HEK293 (cell line): Measurements from ENCODE around the gene ZNF790.

Source experiments
- KLF1 ChIP-seq: fragments of 450-650 bp; formaldehyde crosslinking; IDR thresholded peaks from 2 replicates; pipeline ENCODE4 v1.5.1; 2016; ENCODE audit warnings: missing biosample characterization, missing genetic modification characterization
- MYNN ChIP-seq: fragments of 450-650 bp; formaldehyde crosslinking; IDR thresholded peaks from 2 replicates; pipeline ENCODE4 v1.5.1; 2016; ENCODE audit warnings: missing biosample characterization, missing genetic modification characterization, borderline replicate concordance
- PRDM6 ChIP-seq: fragments of 450-650 bp; formaldehyde crosslinking; IDR thresholded peaks from 2 replicates; pipeline ENCODE4 v1.5.1; 2017; ENCODE audit warnings: missing biosample characterization, missing genetic modification characterization
- SALL2 ChIP-seq: fragments of 450-650 bp; formaldehyde crosslinking; IDR thresholded peaks from 2 replicates; pipeline ENCODE4 v1.5.0; 2017; ENCODE audit warnings: missing biosample characterization, mild to moderate bottlenecking, missing genetic modification characterization, borderline replicate concordance
- TSHZ1 ChIP-seq: fragments of 450-650 bp; formaldehyde crosslinking; IDR thresholded peaks from 2 replicates; pipeline ENCODE4 v1.5.1; 2016; ENCODE audit warnings: missing biosample characterization, missing genetic modification characterization, borderline replicate concordance
- YY1 ChIP-seq: fragments of 450-650 bp; formaldehyde crosslinking; IDR thresholded peaks from 2 replicates; pipeline ENCODE4 v1.5.1; 2018; ENCODE audit warnings: missing biosample characterization, missing genetic modification characterization
- ZBTB17 ChIP-seq: fragments of 450-650 bp; formaldehyde crosslinking; IDR thresholded peaks from 2 replicates; pipeline ENCODE4 v1.5.1; 2016; ENCODE audit warnings: missing biosample characterization, missing genetic modification characterization
- ZBTB20 ChIP-seq: fragments of 450-650 bp; formaldehyde crosslinking; IDR thresholded peaks from 2 replicates; pipeline ENCODE4 v1.5.1; 2016; ENCODE audit warnings: missing biosample characterization, missing genetic modification characterization
- ZBTB21 ChIP-seq: fragments of 450-650 bp; formaldehyde crosslinking; IDR thresholded peaks from 2 replicates; pipeline ENCODE4 v1.5.1; 2017; ENCODE audit warnings: missing biosample characterization, missing genetic modification characterization
- ZBTB44 ChIP-seq: fragments of 450-650 bp; IDR thresholded peaks from 2 replicates; pipeline ENCODE4 v1.5.1; 2018; ENCODE audit warnings: missing biosample characterization, mild to moderate bottlenecking, missing genetic modification characterization
- ZBTB6 ChIP-seq: fragments of 450-650 bp; formaldehyde crosslinking; IDR thresholded peaks from 2 replicates; pipeline ENCODE4 v1.5.1; 2017; ENCODE audit warnings: missing biosample characterization, missing genetic modification characterization
- ZFP3 ChIP-seq: fragments of 450-650 bp; formaldehyde crosslinking; IDR thresholded peaks from 2 replicates; pipeline ENCODE4 v1.5.1; 2016; ENCODE audit warnings: low read depth, missing biosample characterization, missing genetic modification characterization
- ZFP69B ChIP-seq: fragments of 450-650 bp; formaldehyde crosslinking; IDR thresholded peaks from 2 replicates; pipeline ENCODE4 v1.5.1; 2016; ENCODE audit warnings: missing biosample characterization, missing genetic modification characterization
- ZNF140 ChIP-seq: fragments of 450-650 bp; formaldehyde crosslinking; IDR thresholded peaks from 2 replicates; pipeline ENCODE4 v1.5.1; 2016; ENCODE audit warnings: missing biosample characterization, missing genetic modification characterization
- ZNF169 ChIP-seq: fragments of 450-650 bp; formaldehyde crosslinking; IDR thresholded peaks from 2 replicates; pipeline ENCODE4 v1.5.1; 2016; ENCODE audit warnings: missing biosample characterization, missing genetic modification characterization
- ZNF184 ChIP-seq: fragments of 450-650 bp; IDR thresholded peaks from 2 replicates; pipeline ENCODE4 v1.5.1; 2018; ENCODE audit warnings: missing biosample characterization, mild to moderate bottlenecking, missing genetic modification characterization
- ZNF341 ChIP-seq: fragments of 450-650 bp; formaldehyde crosslinking; IDR thresholded peaks from 2 replicates; pipeline ENCODE4; 2016; ENCODE audit warnings: low read depth, missing biosample characterization, missing genetic modification characterization
- ZNF366 ChIP-seq: fragments of 450-650 bp; formaldehyde crosslinking; conservative IDR thresholded peaks from 2 replicates; pipeline ENCODE4 v1.5.1; 2016; ENCODE audit warnings: missing biosample characterization, missing genetic modification characterization
- ZNF488 ChIP-seq: fragments of 450-650 bp; formaldehyde crosslinking; IDR thresholded peaks from 2 replicates; pipeline ENCODE4 v1.5.1; 2016; ENCODE audit warnings: missing biosample characterization, missing genetic modification characterization
- ZNF530 ChIP-seq: fragments of 450-650 bp; formaldehyde crosslinking; IDR thresholded peaks from 2 replicates; pipeline ENCODE4 v1.5.1; 2016; ENCODE audit warnings: low read depth, missing biosample characterization, missing genetic modification characterization
- ZNF596 ChIP-seq: fragments of 450-650 bp; IDR thresholded peaks from 2 replicates; pipeline ENCODE4 v1.5.0; 2018; ENCODE audit warnings: missing biosample characterization, mild to moderate bottlenecking, missing genetic modification characterization, moderate library complexity
- ZNF623 ChIP-seq: fragments of 450-650 bp; formaldehyde crosslinking; IDR thresholded peaks from 2 replicates; pipeline ENCODE4 v1.5.1; 2016; ENCODE audit warnings: missing biosample characterization, missing genetic modification characterization
- ZNF692 ChIP-seq: fragments of 450-650 bp; formaldehyde crosslinking; IDR thresholded peaks from 2 replicates; pipeline ENCODE4 v1.5.1; 2016; ENCODE audit warnings: missing biosample characterization, missing genetic modification characterization
- ZNF768 ChIP-seq: fragments of 450-650 bp; formaldehyde crosslinking; IDR thresholded peaks from 2 replicates; pipeline ENCODE4 v1.5.1; 2018; ENCODE audit warnings: missing biosample characterization, mild to moderate bottlenecking, missing genetic modification characterization
- ZNF777 ChIP-seq: fragments of 450-650 bp; formaldehyde crosslinking; IDR thresholded peaks from 2 replicates; pipeline ENCODE4 v1.5.1; 2017; ENCODE audit warnings: missing biosample characterization, missing genetic modification characterization, borderline replicate concordance
- ZSCAN5A ChIP-seq: fragments of 450-650 bp; formaldehyde crosslinking; IDR thresholded peaks from 2 replicates; pipeline ENCODE4 v1.5.1; 2016; ENCODE audit warnings: missing biosample characterization, missing genetic modification characterization

The ZNF790 gene

GRCh38 chr19:36837906-36838783 lies at the start of gene ZNF790 (continued):
- TF ChIP-seq PRDM6 (tag by site-specific recombination) = no peak
- peak; percentile 99 for TF ChIP-seq YY1 (tag by site-specific recombination)
- TF ChIP-seq MYNN = peak; percentile 71; the same call in 1 of the 2 replicates
- peak; percentile 99 for TF ChIP-seq ZBTB17 (tag by site-specific recombination)
- peak; percentile 95 for TF ChIP-seq TSHZ1 (tag by site-specific recombination)
- TF ChIP-seq ZNF140 (tag by site-specific recombination) = no peak
- peak; percentile 73; the same call in 1 of the 2 replicates for TF ChIP-seq ZNF341 (tag by site-specific recombination)
- TF ChIP-seq ZFP69B = peak; percentile 96
- TF ChIP-seq ZNF184 (tag by site-specific recombination) = peak; percentile 86; the same call in 1 of the 2 replicates
- TF ChIP-seq ZNF169 (tag by site-specific recombination) = peak; percentile 97
- peak; percentile 98 for TF ChIP-seq ZNF366 (tag by site-specific recombination)
- TF ChIP-seq ZBTB20 = peak; percentile 100
- TF ChIP-seq KLF1 = peak; percentile 79
- TF ChIP-seq ZNF530 (tag by site-specific recombination) = no peak
- no peak; the same call in 1 of the 2 replicates for TF ChIP-seq ZBTB44 (tag by site-specific recombination)
- peak; percentile 94 for TF ChIP-seq ZBTB21 (tag by site-specific recombination)
- peak; percentile 56 for TF ChIP-seq ZNF623 (tag by site-specific recombination)
- TF ChIP-seq ZFP3 (tag by site-specific recombination) = peak; percentile 61; the same call in 1 of the 2 replicates
- peak; percentile 99; the same call in 1 of the 2 replicates for TF ChIP-seq ZNF777
- TF ChIP-seq ZNF488 (tag by site-specific recombination) = no peak
- peak; percentile 98 for TF ChIP-seq ZSCAN5A
- TF ChIP-seq ZBTB6 (tag by site-specific recombination) = peak; percentile 56; the same call in 1 of the 2 replicates
- TF ChIP-seq ZNF596 = no peak
- TF ChIP-seq SALL2 (tag by site-specific recombination) = no peak
- TF ChIP-seq ZNF768 (tag by site-specific recombination) = no peak; the same call in 1 of the 2 replicates
- TF ChIP-seq ZNF692 (tag by site-specific recombination) = peak; percentile 97
